Body of pancreas (tissue), 4 donors: ENCODE data around the gene HPX.

ENCODE experiments used
- CTCF ChIP-seq, 7 experiments: fragments of 450-650 bp in 4 of 7; fragments of 200-600 bp in 3 of 7; sonication (generic) in 3 of 7; IDR thresholded peaks; one replicate each; pipeline ENCODE4 v1.5.1; 2016 to 2019; ENCODE audit warnings: antibody characterized with exemption in 7 of 7
- POLR2A ChIP-seq, 3 donors: fragments of 450-650 bp; IDR thresholded peaks; one replicate each; pipeline ENCODE4 v1.6.1; 2016; ENCODE audit warnings: antibody characterized with exemption in 3 of 3, mild to moderate bottlenecking in 2 of 3

GRCh38 chr11:6476571-6476970 is 35.8 kb upstream of the HPX start:
- TF ChIP-seq POLR2A (IDR thresholded peaks at IDR 0.05) (no peak), CTCF (IDR thresholded peaks at IDR 0.05) (no peak)
